Superior temporal gyrus (tissue), 1 donor: ENCODE data around the gene CSAG2.

Experiments used
- DNase-seq: peaks from one replicate; pipeline ENCODE4 v3.0.0-alpha.2; 2016; ENCODE audit errors: extremely low spot score

Gene CSAG2

GRCh38 chrX:152663086-152663485 lies 46.0 kb downstream of the CSAG2 start:
- DNase-seq, result no peak

DNA sequence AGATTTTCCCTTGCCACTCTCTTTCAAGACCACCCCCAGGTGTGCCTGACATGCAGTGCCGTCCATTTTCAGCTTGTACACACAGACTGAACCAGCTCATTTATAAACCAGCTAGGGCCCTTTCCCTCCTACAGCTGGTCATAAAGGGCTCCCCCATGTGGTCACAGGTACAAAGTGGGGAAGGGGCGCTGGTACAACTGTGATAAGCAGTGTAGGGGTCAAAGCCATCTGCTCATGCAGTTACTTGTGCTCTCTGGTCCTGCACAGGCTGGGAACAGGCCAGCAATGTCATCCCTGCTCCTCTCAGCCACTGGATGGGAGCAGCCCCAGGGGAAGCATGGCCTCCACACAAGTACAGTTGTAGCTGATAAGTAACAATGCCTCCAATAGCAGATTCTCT lies 50.8 kb downstream of the CSAG2 start:
- DNase-seq, result no peak
